ENCODE data around the gene GPR119.
A peak's percentile ranks its signal among the peaks of the same experiment; 100 is the strongest.
"Not testable (repeated sequence)": the region's sequence is repeated elsewhere in the genome, so short reads cannot be mapped to it uniquely, and the experiment has no call there.

The GPR119 gene

DNA sequence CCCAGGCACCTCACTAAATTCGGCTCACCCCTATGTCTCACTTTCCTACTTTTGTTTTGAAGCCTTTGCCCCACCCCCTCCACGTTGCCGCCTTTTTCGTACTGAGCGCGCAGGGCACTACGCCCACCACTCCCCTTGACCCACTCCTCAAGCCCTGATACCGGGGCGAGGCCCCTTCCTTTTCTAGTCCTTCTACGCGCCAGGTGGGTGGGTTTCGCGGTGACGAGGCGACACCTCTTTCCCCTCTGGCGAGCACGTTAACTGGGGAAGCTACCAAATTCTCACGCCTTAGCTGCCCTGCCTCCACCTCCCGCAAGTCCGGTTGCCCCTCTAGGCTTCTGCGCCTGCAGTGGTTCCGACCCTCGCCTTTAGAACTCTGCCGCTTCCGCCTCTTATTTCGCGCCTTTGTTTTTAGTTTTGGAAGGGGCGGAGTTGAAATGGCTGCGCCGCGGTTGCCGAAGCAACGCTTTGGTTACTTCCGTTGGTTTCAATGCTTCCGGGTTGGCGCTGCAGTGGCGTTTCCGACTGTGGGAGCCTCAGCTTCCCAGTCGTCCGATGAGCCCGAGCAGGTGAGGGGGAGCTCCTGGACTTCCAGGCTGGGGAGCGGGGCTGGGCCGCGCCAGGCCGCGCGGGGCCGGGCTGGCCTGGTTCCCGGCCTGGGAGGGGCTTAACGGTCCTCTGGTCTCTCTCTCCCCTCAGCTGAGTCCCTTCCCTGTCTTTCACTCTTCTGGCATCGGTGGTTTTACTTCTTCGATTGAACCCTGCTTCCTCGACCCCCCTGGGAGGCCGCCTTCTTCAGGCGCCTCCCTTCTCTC is 45.9 kb downstream of the GPR119 start, which contains the start of gene SLC25A14:
Gene SLC25A14, plus strand, starts transcription at position 512 of the 815 bp plus-strand sequence. CDS start 360 bp downstream, outside the sequence.
- DNase-seq (ENCODE audit: low read depth): peak; percentile 53

DNA sequence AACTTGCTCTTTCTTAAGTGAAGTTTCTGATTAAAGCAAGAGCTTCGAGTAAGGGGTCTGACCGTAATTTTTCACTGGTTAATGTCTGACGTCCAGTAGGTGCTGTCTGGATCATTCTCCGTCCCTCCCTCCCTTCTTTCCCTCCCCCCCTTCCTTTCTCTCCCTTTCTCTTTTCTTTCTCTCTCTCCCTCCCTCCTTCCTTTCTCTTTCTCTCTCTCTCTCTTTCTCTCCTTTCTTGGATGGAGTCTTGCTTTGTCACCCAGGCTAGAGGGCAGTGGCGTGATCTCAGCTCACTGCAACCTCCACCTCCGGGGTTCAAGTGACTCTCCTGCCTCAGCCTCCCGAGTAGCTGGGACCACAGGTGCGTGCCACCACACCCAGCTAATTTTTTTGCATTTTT is 46.6 kb downstream of the GPR119 start:
- not testable (repeated sequence) for DNase-seq (ENCODE audit: low read depth)

DNA sequence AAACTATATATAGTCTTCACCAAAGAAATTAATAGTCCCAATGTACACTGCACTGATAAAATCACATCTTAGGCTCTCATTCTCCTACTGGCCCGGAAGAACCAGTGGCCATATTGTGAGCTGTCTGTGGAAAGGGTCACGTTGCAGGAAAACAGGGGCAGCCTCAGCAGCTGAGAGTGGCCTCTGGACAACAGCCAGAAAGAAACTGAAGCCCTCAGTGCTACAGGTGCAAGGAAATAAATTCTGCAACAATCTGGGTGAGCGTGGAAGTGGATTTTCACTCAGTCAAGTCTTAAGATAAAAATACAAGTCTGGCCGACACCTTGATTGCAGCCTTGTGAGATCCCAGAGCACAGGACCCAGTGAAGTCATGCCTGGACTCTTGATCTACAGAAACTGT is 48.9 kb downstream of the GPR119 start:
- no peak for DNase-seq (ENCODE audit: low read depth)
